Pancreas (tissue), 10 donors: ENCODE results near the gene PNPT1. TPM values are rescaled to one million over a fixed set of nuclear protein-coding genes. Genes with fewer than 3 reads are reported as not detected.
A peak's percentile ranks its signal among the peaks of the same experiment; 100 is the strongest.
"Not testable (repeated sequence)": the region's sequence is repeated elsewhere in the genome, so short reads cannot be mapped to it uniquely, and the experiment has no call there.

Experiments used
- ATAC-seq, 4 donors: fragments of 200-7000 bp; cut with Tn5 transposase; one replicate each; pipeline versions ENCODE4 v1.8.0 to v1.9.1; 2020; ENCODE audit warnings: mild to moderate bottlenecking in 4 of 4, moderate library complexity in 4 of 4
- DNase-seq, 6 donors: peaks; one replicate each; pipeline ENCODE4 v3.0.0-alpha.2; 2020
- FAIRE-seq: peaks from 2 replicates; lab custom pipeline; 2012; peaks lifted over from hg19 to GRCh38; lab: Jason Lieb, UNC
- H3K27ac ChIP-seq, 4 donors: fragments of 200-600 bp; sonication (generic); 1 replicate in 3 of 4; 2 replicates in 1 of 4; pipeline versions ENCODE4 v1.5.0 to v1.8.0; 2020
- H3K27me3 ChIP-seq, 4 donors: fragments of 200-600 bp; one replicate each; pipeline ENCODE4 v1.8.0; 2021
- H3K36me3 ChIP-seq, 3 donors: fragments of 200-600 bp; sonication (generic) in 1 of 3; one replicate each; pipeline versions ENCODE4 v1.5.0 to v1.8.0; 2020 to 2021
- H3K4me1 ChIP-seq, 3 donors: fragments of 200-600 bp; one replicate each; pipeline ENCODE4 v1.8.0; 2021
- H3K4me3 ChIP-seq, 4 donors: fragments of 200-600 bp; sonication (generic) in 2 of 4; one replicate each; pipeline versions ENCODE4 v1.5.0 to v1.8.0; 2020 to 2021
- H3K9me3 ChIP-seq, 4 donors: fragments of 200-600 bp; one replicate each; pipeline ENCODE4 v1.8.0; 2021
- CTCF ChIP-seq, 4 donors: fragments of 200-600 bp; sonication (generic) in 3 of 4; IDR thresholded peaks; one replicate each; pipeline versions ENCODE4 v1.5.0 to v1.8.0; 2021; ENCODE audit warnings: antibody characterized with exemption in 4 of 4
- WGBS, 2 donors: extraction: QIAGEN DNeasy Blood & Tissue Kit; methylation state at CpG; one replicate each; pipeline ENCODE4 v1.1.7; 2013; 5-methylcytosine and 5-hydroxymethylcytosine counted together
- intact Hi-C, 3 donors: fragments of 100-400 bp; cut with DNase I; formaldehyde crosslinking; loops; one replicate each; pipeline versions ENCODE4 v1.11.1 to v1.14.2; 2022
- polyA plus RNA-seq, 2 donors: library from polyadenylated mRNA; stranded (reverse); fragments of 200-250 nt; gene quantifications; one replicate each; pipeline ENCODE4 v1.2.3, GENCODE V29; 2013
- total RNA-seq, 6 donors: library from RNA; stranded (reverse); fragmentation: NEBNext Ultra II Directional in 4 of 6; extraction: Animal tissue kit (Norgen Biotek cat#: 25700) in 4 of 6; gene quantifications; one replicate each; pipeline versions ENCODE4 v1.2.1 to v1.2.4, GENCODE V29; 2021 to 2023
- donor health status: healthy with polysubstance abuse.
- donor health status: DM: no; HTN: no; CAD: no; lungs with moderate emphysema.
- donor health status: DM: no; HTN: no; CAD: no.
- donor health status: control.
- donor health status: control.
- donor health status: Bipolar disorder and iron deficiency.
- donor health status: DM: yes; HTN: yes; CAD: no.
- donor health status: DM: no; HTN: no; CAD: no.
- donor health status: DM: no; HTN: no; CAD: no.
- donor health status: DM: yes; HTN: yes; CAD: no.

Gene PNPT1
- total and polyA plus RNA-seq, 8 donors = 5.5 to 17.6 (median 12.2) TPM

DNA sequence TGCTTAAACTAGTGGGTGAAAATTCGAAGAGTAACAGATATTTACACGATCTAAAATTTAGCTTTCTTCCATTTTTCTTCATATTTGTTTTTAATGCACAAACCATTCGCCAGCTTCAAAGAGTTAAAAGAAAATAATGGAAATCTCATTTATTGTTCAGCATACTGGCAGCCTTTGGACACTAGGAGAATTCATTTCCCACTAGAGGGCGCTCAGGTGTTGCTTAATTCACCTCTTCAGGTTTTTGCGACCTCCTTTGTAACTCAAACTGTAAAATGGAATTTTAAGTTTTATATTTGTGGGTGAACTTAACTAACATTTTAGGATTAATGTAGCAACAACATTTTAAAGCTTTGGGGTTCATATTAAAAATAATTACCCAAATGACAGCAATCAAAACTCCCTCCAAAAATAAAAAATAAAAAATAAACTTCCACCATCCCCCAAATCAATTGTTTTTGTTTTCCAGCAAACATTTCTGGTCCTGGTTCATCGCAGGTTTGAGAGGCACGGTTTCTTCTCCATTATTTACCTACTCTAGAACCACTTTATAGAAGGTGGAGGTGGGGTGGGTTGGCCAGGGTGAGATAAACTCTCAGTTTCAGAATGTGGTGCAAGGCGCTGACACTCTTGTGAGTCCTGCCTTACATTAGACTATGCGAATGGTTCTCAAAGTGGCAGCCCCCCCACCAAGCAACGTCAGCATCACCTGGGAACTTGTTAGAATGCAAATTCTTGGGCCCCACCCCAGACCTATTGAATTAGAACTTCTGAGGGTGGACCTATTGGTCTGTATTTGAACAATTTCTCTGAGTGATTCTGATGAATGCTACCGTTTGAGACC lies 24.7 kb upstream of the PNPT1 start:
- WGBS, 2 donors = 18 to 22% methylated on average over 11 of the region's 11 CpGs
- peak; percentile 83 for FAIRE-seq
- intact Hi-C loops = loop anchor here in 2 of 3 donors (5.0 to 10.0 kb wide), 3 partner anchors 296 to 414 kb away; no protein-coding TSS in a partner anchor
- Histone ChIP-seq H3K36me3 (no peaks in the 10 kb centered on the region), H3K27me3 (no peaks in the 10 kb centered on the region), H3K4me3 (no peak overlapping the region), H3K9me3 (no peaks in the 10 kb centered on the region), H3K4me1 (no peaks in the 10 kb centered on the region), H3K27ac (no peak overlapping the region)
- peak; percentile 41 to 66 (median 62) for TF ChIP-seq CTCF (IDR thresholded peaks at IDR 0.05)
- DNase-seq = peak in 3 of 6 donors; percentile 21 to 61 (median 45)
- peak; percentile 63 to 82 (median 76) for ATAC-seq

- H3K9me3 ChIP-seq = no peaks in the 10 kb centered on the region
- intact Hi-C loops = loop anchor here in 2 of 3 donors (5.0 to 10.0 kb wide), 3 partner anchors 299 to 417 kb away; no protein-coding TSS in a partner anchor
- no peaks in the 10 kb centered on the region for H3K27me3 ChIP-seq
- TF ChIP-seq CTCF (IDR thresholded peaks at IDR 0.05) = no peak
- ATAC-seq = no peak
- DNase-seq = no peak
- H3K4me3 ChIP-seq = no peak overlapping the region
- 71 to 82% methylated on average over 4 of the region's 4 CpGs for WGBS, 2 donors
- no peak for FAIRE-seq
- H3K4me1 ChIP-seq = no peaks in the 10 kb centered on the region
- no peaks in the 10 kb centered on the region for H3K36me3 ChIP-seq
- H3K27ac ChIP-seq = no peak overlapping the region
Measured at GRCh38 chr2:55715626-55716025, 22.0 kb upstream of the PNPT1 start.

GRCh38 chr2:55715178-55715577 lies 21.5 kb upstream of the PNPT1 start:
- not testable (repeated sequence) for H3K4me3 ChIP-seq, ATAC-seq, FAIRE-seq, H3K4me1 ChIP-seq, H3K36me3 ChIP-seq, H3K27me3 ChIP-seq, H3K9me3 ChIP-seq, DNase-seq, H3K27ac ChIP-seq
- WGBS, 2 donors = 75 to 82% methylated on average over 3 of the region's 3 CpGs
- intact Hi-C loops = loop anchor here in 2 of 3 donors (5.0 to 10.0 kb wide), 3 partner anchors 300 to 417 kb away; no protein-coding TSS in a partner anchor

DNA sequence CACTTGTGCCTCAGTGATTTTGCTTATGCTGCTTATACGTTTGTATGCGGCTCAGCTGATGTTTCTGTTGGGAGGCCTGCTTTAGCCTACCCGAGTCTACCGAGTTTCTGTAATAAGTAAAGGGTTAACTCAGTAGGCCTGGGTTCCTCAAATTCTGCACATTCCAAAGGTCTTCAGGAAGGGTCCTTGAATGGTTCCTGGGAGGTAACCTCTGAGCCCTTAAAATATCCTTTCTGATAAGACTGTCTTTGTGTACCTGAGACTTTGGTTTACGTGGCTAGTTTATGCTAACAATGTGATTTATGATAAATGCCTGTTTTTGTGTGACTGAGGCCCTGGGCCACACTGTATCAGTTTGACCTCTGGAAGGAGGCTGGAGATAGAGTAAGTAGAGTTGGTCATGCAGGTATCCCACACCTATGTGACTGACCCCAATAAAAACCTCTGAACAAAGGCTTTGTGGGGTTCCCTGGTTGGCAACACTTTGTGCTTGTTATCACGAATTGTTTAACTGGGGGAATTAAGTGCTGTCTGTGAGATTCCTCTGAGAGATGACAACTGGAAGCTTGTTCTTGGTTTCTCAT lies 18.9 kb upstream of the PNPT1 start:
- FAIRE-seq (no peak), DNase-seq (no peak), ATAC-seq (no peak)
- no peak for TF ChIP-seq CTCF (IDR thresholded peaks at IDR 0.05)
- Histone ChIP-seq H3K4me1 (no peaks in the 10 kb centered on the region), H3K4me3 (no peak overlapping the region), H3K36me3 (no peaks in the 10 kb centered on the region), H3K9me3 (no peaks in the 10 kb centered on the region), H3K27me3 (no peaks in the 10 kb centered on the region), H3K27ac (no peak overlapping the region)
- intact Hi-C loops = loop anchor here in 2 of 3 donors (10.0 kb wide), 2 partner anchors 302 to 412 kb away; no protein-coding TSS in a partner anchor
- 63% methylated on average over 6 of the region's 6 CpGs for WGBS, 2 donors

DNA sequence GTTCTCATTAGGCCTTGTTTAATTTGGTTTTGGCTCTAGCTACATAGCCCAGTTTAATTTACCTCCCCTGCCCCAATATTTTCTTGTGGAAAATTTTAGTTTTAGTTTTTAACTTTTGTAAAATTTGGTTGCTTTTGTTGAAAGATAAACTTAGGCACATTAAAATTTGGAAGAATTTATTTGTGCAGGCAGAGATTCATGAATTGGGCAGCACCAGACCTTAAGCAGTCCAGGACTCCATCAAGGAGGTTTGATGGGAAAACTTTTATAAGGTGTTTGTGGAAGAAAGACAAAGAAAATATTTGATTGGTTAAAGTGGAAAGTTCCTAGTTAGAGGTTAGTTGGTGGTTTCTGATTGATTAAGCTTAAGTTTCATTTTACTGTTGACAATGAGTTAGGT lies 16.4 kb upstream of the PNPT1 start:
- Histone ChIP-seq H3K4me1 (no peaks in the 10 kb centered on the region), H3K27ac (no peak overlapping the region), H3K36me3 (no peaks in the 10 kb centered on the region), H3K4me3 (no peak overlapping the region), H3K27me3 (no peaks in the 10 kb centered on the region), H3K9me3 (no peaks in the 10 kb centered on the region)
- ATAC-seq (no peak), FAIRE-seq (no peak), DNase-seq (no peak)
- intact Hi-C loops = loop anchor here in 2 of 3 donors (10.0 kb wide), 2 partner anchors 305 to 415 kb away; no protein-coding TSS in a partner anchor
- no peak for TF ChIP-seq CTCF (IDR thresholded peaks at IDR 0.05)
